Upper lobe of left lung (tissue), 6 donors: ENCODE results near the gene KIF13A. TPM values are rescaled to one million over a fixed set of nuclear protein-coding genes. Genes with fewer than 3 reads are reported as not detected.

Experiments
- ATAC-seq, 2 donors: fragments of 200-7000 bp; cut with Tn5 transposase; one replicate each; pipeline ENCODE4 v1.9.1; 2022; ENCODE audit warnings: mild to moderate bottlenecking in 2 of 2, moderate library complexity in 2 of 2; ENCODE audit not compliant: low FRiP score in 2 of 2
- DNase-seq, 2 donors: peaks; one replicate each; pipeline ENCODE4 v3.0.0-alpha.2; 2019 to 2020
- H3K27ac ChIP-seq, 4 donors: fragments of 200-600 bp; sonication (generic); one replicate each; pipeline ENCODE4 v1.5.1; 2016 to 2019
- H3K27me3 ChIP-seq, 4 donors: fragments of 200-600 bp; sonication (generic); one replicate each; pipeline ENCODE4 v1.5.1; 2017 to 2019
- H3K36me3 ChIP-seq, 4 donors: fragments of 200-600 bp; sonication (generic); one replicate each; pipeline ENCODE4 v1.5.1; 2016 to 2019
- H3K4me1 ChIP-seq, 4 donors: fragments of 200-600 bp; sonication (generic); one replicate each; pipeline ENCODE4 v1.5.1; 2018 to 2019
- H3K4me3 ChIP-seq, 4 donors: fragments of 200-600 bp; sonication (generic); one replicate each; pipeline ENCODE4 v1.5.1; 2017 to 2019; ENCODE audit warnings: mild to moderate bottlenecking in 2 of 4, moderate library complexity in 1 of 4
- H3K9me3 ChIP-seq, 4 donors: fragments of 200-600 bp; sonication (generic); one replicate each; pipeline ENCODE4 v1.5.1; 2018 to 2019
- CTCF ChIP-seq, 6 experiments: fragments of 450-650 bp in 4 of 6; fragments of 200-600 bp in 2 of 6; sonication (generic) in 2 of 6; IDR thresholded peaks; one replicate each; pipeline ENCODE4 v1.5.1; 2016 to 2019; ENCODE audit warnings: antibody characterized with exemption in 6 of 6
- EP300 ChIP-seq, 4 donors: sonication (generic); formaldehyde crosslinking; IDR thresholded peaks; one replicate each; pipeline ENCODE4 v1.5.1; 2017; ENCODE audit warnings: antibody characterized with exemption in 4 of 4, control low read depth in 2 of 4
- POLR2A ChIP-seq, 4 donors: fragments of 450-650 bp; IDR thresholded peaks; one replicate each; pipeline ENCODE4 v1.5.1; 2016 to 2017; ENCODE audit warnings: antibody characterized with exemption in 4 of 4, mild to moderate bottlenecking in 2 of 4
- POLR2AphosphoS5 ChIP-seq, 2 donors: sonication (generic); formaldehyde crosslinking; IDR thresholded peaks; one replicate each; pipeline ENCODE4 v1.5.1; 2017; ENCODE audit warnings: antibody characterized with exemption in 2 of 2
- WGBS, 2 donors: methylation state at CpG; one replicate each; pipeline ENCODE4 v1.1.5; 2017 to 2018; 5-methylcytosine and 5-hydroxymethylcytosine counted together
- total RNA-seq, 6 donors: library from RNA; depleted of rRNA in 4 of 6; stranded (reverse); fragments of >200 nt in 4 of 6; gene quantifications; one replicate each; pipeline versions ENCODE4 v1.1.0 to v1.2.1, GENCODE V29; 2016 to 2021
- donor health status: DM: no; HTN: no; CAD: no; lungs with moderate emphysema.
- donor health status: DM: no; HTN: yes; CAD: no; lungs with severe emphysema.

The KIF13A gene
- total RNA-seq, 6 donors from 2014 or later, result 35.8 to 59.9 (median 49.0) TPM

GRCh38 chr6:17842014-17842776, 145.2 kb downstream of the KIF13A start:
- DNase-seq (no peak), ATAC-seq (no peak)
- TF ChIP-seq POLR2AphosphoS5 (IDR thresholded peaks at IDR 0.05) (no peak), POLR2A (IDR thresholded peaks at IDR 0.05) (no peak), EP300 (IDR thresholded peaks at IDR 0.05) (no peak), CTCF (IDR thresholded peaks at IDR 0.05) (no peak)
- Histone ChIP-seq H3K27me3 (no peaks in the 10 kb centered on the region), H3K36me3 (peaks cover 0 to 13% (median 1%) of the 10 kb centered on the region in 4 donors), H3K4me3 (no peak overlapping the region), H3K4me1 (peaks cover 0 to 6% (median 0%) of the 10 kb centered on the region in 4 donors), H3K27ac (no peak overlapping the region), H3K9me3 (no peaks in the 10 kb centered on the region)
- WGBS, 2 donors, result 96 to 100% methylated on average over 3 of the region's 3 CpGs

GRCh38 chr6:17839513-17840223, 147.8 kb downstream of the KIF13A start:
- no peak overlapping the region for H3K4me3 ChIP-seq
- 94 to 96% methylated on average over 9 of the region's 9 CpGs for WGBS, 2 donors
- H3K4me1 ChIP-seq, result peaks cover 0 to 6% (median 2%) of the 10 kb centered on the region in 4 donors
- H3K27ac ChIP-seq, result no peak overlapping the region
- TF ChIP-seq POLR2A (IDR thresholded peaks at IDR 0.05) (no peak), POLR2AphosphoS5 (IDR thresholded peaks at IDR 0.05) (no peak), EP300 (IDR thresholded peaks at IDR 0.05) (no peak), CTCF (IDR thresholded peaks at IDR 0.05) (no peak)
- ATAC-seq (no peak), DNase-seq (no peak)
- H3K27me3 ChIP-seq, result no peaks in the 10 kb centered on the region
- H3K36me3 ChIP-seq, result peaks cover 4 to 18% (median 8%) of the 10 kb centered on the region in 4 donors
- no peaks in the 10 kb centered on the region for H3K9me3 ChIP-seq

- DNase-seq, result no peak
- 89 to 98% methylated on average over 2 of the region's 2 CpGs for WGBS, 2 donors
- TF ChIP-seq CTCF (IDR thresholded peaks at IDR 0.05) (no peak), POLR2A (IDR thresholded peaks at IDR 0.05) (no peak)
- H3K27me3 ChIP-seq, result no peaks in the 10 kb centered on the region
- no peak for ATAC-seq
- H3K36me3 ChIP-seq, result peaks cover 4 to 28% (median 9%) of the 10 kb centered on the region in 4 donors
- peak overlapping the region in 1 of 4 donors; percentile 14 for H3K27ac ChIP-seq
- H3K4me1 ChIP-seq, result peaks cover 0 to 7% (median 2%) of the 10 kb centered on the region in 4 donors
- no peak overlapping the region for H3K4me3 ChIP-seq
- no peaks in the 10 kb centered on the region for H3K9me3 ChIP-seq
Observed at GRCh38 chr6:17836293-17836692, 151.1 kb downstream of the KIF13A start.

GRCh38 chr6:17835784-17836183, 151.7 kb downstream of the KIF13A start:
- peaks cover 0 to 10% (median 3%) of the 10 kb centered on the region in 4 donors for H3K4me1 ChIP-seq
- peaks cover 4 to 33% (median 11%) of the 10 kb centered on the region in 4 donors for H3K36me3 ChIP-seq
- no peak for ATAC-seq
- no peaks in the 10 kb centered on the region for H3K9me3 ChIP-seq
- no peaks in the 10 kb centered on the region for H3K27me3 ChIP-seq
- TF ChIP-seq POLR2AphosphoS5 (IDR thresholded peaks at IDR 0.05), result no peak
- TF ChIP-seq CTCF (IDR thresholded peaks at IDR 0.05), result no peak
- no peak for TF ChIP-seq EP300 (IDR thresholded peaks at IDR 0.05)
- no peak for TF ChIP-seq POLR2A (IDR thresholded peaks at IDR 0.05)
- H3K27ac ChIP-seq, result peak overlapping the region in 1 of 4 donors; percentile 14
- DNase-seq, result no peak
- no peak overlapping the region for H3K4me3 ChIP-seq
